ENCODE data around the gene CEP131.

GRCh38 chr17:81264640-81265039, 41.9 kb upstream of the CEP131 start:
- TF ChIP-seq CTCF (IDR thresholded peaks at IDR 0.05): no peak
- no peak for TF ChIP-seq POLR2A (IDR thresholded peaks at IDR 0.05)

All from body of pancreas (tissue), 4 donors.